H1 (cell line): Measurements from ENCODE around the gene NRN1. TPM values are rescaled to one million over a fixed set of nuclear protein-coding genes. Genes with fewer than 3 reads are reported as not detected.

Source experiments
- CTCF ChIA-PET: fragments of 300-600 bp; sonication (Branson Sonifier 250); formaldehyde crosslinking; loops from one replicate; lab custom pipeline; 2021; ENCODE audit not compliant: partially characterized antibody; lab: Charles Lee
- POLR2A ChIA-PET: fragments of 300-600 bp; sonication (Branson Sonifier 250); formaldehyde crosslinking; loops from one replicate; lab custom pipeline; 2021; ENCODE audit warnings: inconsistent platforms; ENCODE audit not compliant: partially characterized antibody; lab: Charles Lee
- DNase-seq, 2 experiments: peaks; one replicate each; pipeline versions ENCODE4 v3.0.0 to v3.0.0-alpha.2; 2010 to 2022; ENCODE audit warnings: low spot score in 2 of 2, low read depth in 1 of 2, mixed read lengths in 1 of 2
- FAIRE-seq: peaks from 2 replicates; lab custom pipeline; 2011; peaks lifted over from hg19 to GRCh38; lab: Jason Lieb, UNC
- H2AFZ ChIP-seq: 2 replicates; pipeline ENCODE4 v1.8.1; 2012; ENCODE audit warnings: low read length, inconsistent platforms
- H2AK5ac ChIP-seq: 2 replicates; pipeline ENCODE4 v1.6.1; 2013; ENCODE audit warnings: low read depth, low read length
- H2BK120ac ChIP-seq: replicated peaks from 2 replicates; pipeline ENCODE3; 2013; ENCODE audit warnings: low read depth, low read length, inconsistent platforms
- H2BK12ac ChIP-seq: 2 replicates; pipeline ENCODE4 v1.6.1; 2013; ENCODE audit warnings: low read depth, low read length
- H2BK15ac ChIP-seq: 2 replicates; pipeline ENCODE4 v1.6.1; 2013; ENCODE audit warnings: low read length
- H2BK20ac ChIP-seq: 2 replicates; pipeline ENCODE4 v1.6.1; 2013; ENCODE audit warnings: low read length
- H2BK5ac ChIP-seq: 2 replicates; pipeline ENCODE4 v1.6.1; 2013; ENCODE audit warnings: low read depth, low read length
- H3K14ac ChIP-seq: 2 replicates; pipeline ENCODE4 v1.6.1; 2013; ENCODE audit warnings: inconsistent platforms; ENCODE audit not compliant: insufficient read length
- H3K18ac ChIP-seq: 2 replicates; pipeline ENCODE4 v1.6.1; 2013; ENCODE audit warnings: low read length; ENCODE audit errors: extremely low read depth
- H3K23ac ChIP-seq: 2 replicates; pipeline ENCODE4 v1.6.1; 2013; ENCODE audit warnings: inconsistent platforms; ENCODE audit not compliant: insufficient read length
- H3K23me2 ChIP-seq: 2 replicates; pipeline ENCODE4 v1.6.1; 2013; ENCODE audit warnings: low read depth, low read length
- H3K27ac ChIP-seq: 2 replicates; pipeline ENCODE4 v1.6.1; 2011; ENCODE audit warnings: low read depth, low read length, inconsistent platforms
- H3K27me3 ChIP-seq, 4 experiments: replicated peaks in 1 of 4; 1 replicate in 1 of 4; 2 replicates in 3 of 4; pipeline versions ENCODE4 v1.6.1 to v1.8.1; 2011 to 2013; ENCODE audit warnings: low read length in 3 of 4, mild to moderate bottlenecking in 3 of 4, inconsistent platforms in 2 of 4, mixed read lengths in 2 of 4, moderate library complexity in 1 of 4; ENCODE audit not compliant: control insufficient read depth in 3 of 4, insufficient read depth in 3 of 4; ENCODE audit errors: extremely low read depth in 1 of 4
- H3K36me3 ChIP-seq, 4 experiments: 2 replicates each; pipeline versions ENCODE4 v1.6.1 to v1.8.1; 2011 to 2013; ENCODE audit warnings: mild to moderate bottlenecking in 4 of 4, low read length in 3 of 4, moderate library complexity in 2 of 4, control low read depth in 1 of 4, inconsistent platforms in 1 of 4; ENCODE audit not compliant: insufficient read depth in 4 of 4, control insufficient read depth in 2 of 4
- H3K4ac ChIP-seq: replicated peaks from 2 replicates; pipeline ENCODE3; 2013; ENCODE audit warnings: low read length, low read depth, mixed read lengths, inconsistent platforms; ENCODE audit not compliant: insufficient read length
- H3K4me1 ChIP-seq, 4 experiments: replicated peaks in 1 of 4; 1 replicate in 1 of 4; 2 replicates in 3 of 4; pipeline versions ENCODE4 v1.6.1 to v1.8.1; 2011 to 2013; ENCODE audit warnings: low read length in 3 of 4, inconsistent platforms in 2 of 4, mixed read lengths in 1 of 4; ENCODE audit not compliant: insufficient read depth in 4 of 4, control insufficient read depth in 3 of 4
- H3K4me2 ChIP-seq, 2 experiments: 2 replicates each; pipeline versions ENCODE4 v1.6.1 to v1.8.1; 2011 to 2013; ENCODE audit warnings: low read depth in 2 of 2, low read length in 2 of 2, control low read depth in 1 of 2, inconsistent platforms in 1 of 2, mild to moderate bottlenecking in 1 of 2; ENCODE audit not compliant: insufficient read depth in 1 of 2
- H3K4me3 ChIP-seq, 4 experiments: fragments of 200-600, 300-600 bp in 1 of 4; sonication (generic), shearing (Covaris generic), sonication (Bioruptor Twin) in 1 of 4; 2 replicates each; pipeline versions ENCODE4 v1.5.1 to v1.8.1; 2011 to 2016; ENCODE audit warnings: low read length in 4 of 4, low read depth in 3 of 4, control low read depth in 2 of 4, inconsistent platforms in 2 of 4, mild to moderate bottlenecking in 2 of 4, mixed read lengths in 1 of 4, moderate library complexity in 1 of 4; ENCODE audit not compliant: insufficient read depth in 2 of 4; ENCODE audit errors: extremely low read depth in 1 of 4
- H3K56ac ChIP-seq: replicated peaks from 2 replicates; pipeline ENCODE3; 2013; ENCODE audit warnings: low read depth, mild to moderate bottlenecking, mixed read lengths, low read length, inconsistent platforms; ENCODE audit not compliant: insufficient read length
- H3K79me1 ChIP-seq: 2 replicates; pipeline ENCODE4 v1.6.1; 2013; ENCODE audit warnings: low read depth, low read length, control low read depth
- H3K79me2 ChIP-seq, 2 experiments: 2 replicates each; pipeline versions ENCODE4 v1.6.1 to v1.8.1; 2012 to 2013; ENCODE audit warnings: low read length in 2 of 2, mild to moderate bottlenecking in 2 of 2, inconsistent platforms in 1 of 2; ENCODE audit not compliant: insufficient read depth in 2 of 2, control insufficient read depth in 1 of 2
- H3K9ac ChIP-seq, 4 experiments: replicated peaks in 1 of 4; 1 replicate in 1 of 4; 2 replicates in 3 of 4; pipeline versions ENCODE4 v1.6.1 to v1.8.1; 2011 to 2013; ENCODE audit warnings: low read depth in 3 of 4, low read length in 3 of 4, control low read depth in 2 of 4, mild to moderate bottlenecking in 2 of 4, moderate library complexity in 2 of 4, inconsistent platforms in 1 of 4; ENCODE audit errors: extremely low read depth in 1 of 4
- H3K9me3 ChIP-seq, 2 experiments: 2 replicates each; pipeline versions ENCODE4 v1.6.1 to v1.8.1; 2012 to 2013; ENCODE audit warnings: mild to moderate bottlenecking in 2 of 2, moderate library complexity in 2 of 2, control low read depth in 1 of 2, inconsistent platforms in 1 of 2, low read depth in 1 of 2, low read length in 1 of 2, mixed read lengths in 1 of 2; ENCODE audit not compliant: insufficient read depth in 2 of 2
- H4K20me1 ChIP-seq, 2 experiments: replicated peaks in 1 of 2; 2 replicates each; pipeline versions ENCODE3 to v1.8.1; 2011 to 2013; ENCODE audit warnings: inconsistent platforms in 2 of 2, low read length in 2 of 2, mild to moderate bottlenecking in 1 of 2; ENCODE audit not compliant: insufficient read depth in 2 of 2, control insufficient read depth in 1 of 2
- H4K5ac ChIP-seq: 2 replicates; pipeline ENCODE4 v1.6.1; 2013; ENCODE audit warnings: low read length, low read depth, mixed read lengths, inconsistent platforms; ENCODE audit not compliant: insufficient read length
- H4K8ac ChIP-seq: 2 replicates; pipeline ENCODE4 v1.8.0; 2013; ENCODE audit warnings: mild to moderate bottlenecking, moderate library complexity, low read length, inconsistent platforms; ENCODE audit not compliant: insufficient read depth; ENCODE audit errors: extremely low read depth
- H4K91ac ChIP-seq: replicated peaks from 2 replicates; pipeline ENCODE3; 2013; ENCODE audit warnings: low read length, mixed read lengths, inconsistent platforms; ENCODE audit not compliant: insufficient read length
- BRCA1 ChIP-seq: IDR thresholded peaks from 2 replicates; pipeline ENCODE4 v1.6.1; 2012; ENCODE audit warnings: low read depth, low read length, improper control_type of control experiment
- SP2 ChIP-seq: IDR thresholded peaks from 2 replicates; pipeline ENCODE4 v1.6.1; 2012; ENCODE audit warnings: mild to moderate bottlenecking, low read length, inconsistent platforms
- SUZ12 ChIP-seq: fragments of 200-600 bp; sonication (generic); IDR thresholded peaks from 2 replicates; pipeline ENCODE4 v1.6.1; 2012; ENCODE audit warnings: mild to moderate bottlenecking, inconsistent platforms, low read length, moderate library complexity, mixed read lengths
- TAF7 ChIP-seq: optimal IDR thresholded peaks from 2 replicates; pipeline ENCODE3; 2011; ENCODE audit warnings: low read depth, mild to moderate bottlenecking, inconsistent platforms, low read length, moderate library complexity, borderline replicate concordance
- WGBS, 2 experiments: shearing (Covaris generic) in 1 of 2; methylation state at CpG; one replicate each; pipeline versions ENCODE4 v1.1.6 to v1.1.7; 2013 to 2015; ENCODE audit warnings: low lambda C conversion rate in 2 of 2, mixed read lengths in 2 of 2, inconsistent platforms in 1 of 2, low coverage in 1 of 2, missing lambda C conversion rate in 1 of 2; ENCODE audit not compliant: insufficient replicate concordance in 2 of 2, insufficient coverage in 1 of 2, insufficient read length in 1 of 2; ENCODE audit errors: extremely low coverage in 1 of 2, missing lambda C conversion rate in 1 of 2; 5-methylcytosine and 5-hydroxymethylcytosine counted together
- polyA plus RNA-seq, 7 experiments: library from polyadenylated mRNA; depleted of rRNA in 3 of 7; stranded (reverse) in 5 of 7; unstranded in 2 of 7; fragments of >200 nt in 5 of 7; fragments of 200-250 nt in 2 of 7; gene quantifications; 1 replicate in 5 of 7; 2 replicates in 1 of 7; 4 replicates in 1 of 7; pipeline versions ENCODE4 v1.2.1 to v1.2.3, GENCODE V29; 2011 to 2013; ENCODE audit warnings: missing spikeins in 2 of 7, mixed read lengths in 2 of 7
- total RNA-seq: library from RNA; stranded (reverse); fragmentation: NEBNext Ultra II Directional; extraction: Animal tissue kit (Norgen Biotek cat#: 25700); gene quantifications from 2 replicates; pipeline ENCODE4 v1.2.1, GENCODE V29; 2021
- TF ChIP-seq, protein P1 (sequence below): IDR thresholded peaks from 2 replicates; pipeline ENCODE4 v1.6.1; 2012; ENCODE audit warnings: inconsistent platforms

Gene NRN1
- total and polyA plus RNA-seq, 2 of the 8 experiments (the other 6 are each of a cell fraction or from before 2014, with no cell fraction given), result 0.06 to 0.26 TPM

DNA sequence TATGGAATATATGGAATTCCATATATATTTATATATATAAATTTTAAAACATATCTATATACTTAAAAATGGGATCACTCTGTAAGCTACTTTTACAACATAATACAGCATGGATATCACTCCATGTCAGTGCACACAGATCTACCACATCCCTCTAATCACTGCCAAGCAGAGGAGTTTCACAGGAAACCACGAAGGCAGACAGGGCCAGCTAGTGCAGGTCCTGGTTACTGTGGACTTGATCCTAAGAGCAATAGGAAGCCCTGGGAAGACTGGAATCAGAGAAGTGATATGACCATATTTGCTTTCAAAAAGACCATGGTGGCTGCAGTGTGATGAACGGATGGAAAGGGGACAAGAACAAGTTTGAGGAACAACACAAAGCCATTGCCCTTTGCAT lies 40.0 kb upstream of the NRN1 start:
- H3K9ac ChIP-seq, result no peak overlapping the region
- H3K4me1 ChIP-seq, result no peaks in the 10 kb centered on the region
- no peak for TF ChIP-seq SUZ12
- TF ChIP-seq BRCA1, result no peak
- TF ChIP-seq SP2, result no peak
- no peak for TF ChIP-seq TAF7
- TF ChIP-seq, protein P1, sequence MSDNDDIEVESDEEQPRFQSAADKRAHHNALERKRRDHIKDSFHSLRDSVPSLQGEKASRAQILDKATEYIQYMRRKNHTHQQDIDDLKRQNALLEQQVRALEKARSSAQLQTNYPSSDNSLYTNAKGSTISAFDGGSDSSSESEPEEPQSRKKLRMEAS, result no peak
- TF ChIP-seq, all 59 proteins: peak for 0
- Histone ChIP-seq H2BK5ac (no peak overlapping the region), H2BK120ac (no peak overlapping the region), H2BK12ac (no peak overlapping the region), H4K5ac (no peak overlapping the region), H3K4ac (no peak overlapping the region), H3K9me3 (no peaks in the 10 kb centered on the region), H3K56ac (no peak overlapping the region), H2AFZ (no peak overlapping the region), H2BK20ac (no peak overlapping the region), H3K18ac (no peak overlapping the region), H3K14ac (no peak overlapping the region), H3K27me3 (no peaks in the 10 kb centered on the region), H3K23ac (no peak overlapping the region), H4K20me1 (no peaks in the 10 kb centered on the region), H3K79me1 (no peaks in the 10 kb centered on the region), H3K27ac (no peak overlapping the region), H3K23me2 (no peaks in the 10 kb centered on the region), H3K36me3 (no peaks in the 10 kb centered on the region), H3K4me3 (no peak overlapping the region), H3K4me2 (no peak overlapping the region), H2BK15ac (no peak overlapping the region), H3K79me2 (no peaks in the 10 kb centered on the region), H4K8ac (no peak overlapping the region), H2AK5ac (no peak overlapping the region), H4K91ac (no peak overlapping the region)
- POLR2A ChIA-PET, result interaction anchor here (0.5 kb wide), 1 partner anchor 80 kb away, joined by 3 read pairs; no protein-coding TSS in a partner anchor
- WGBS, 2 experiments, result 83% methylated on average over 2 of the region's 2 CpGs; no CpG with 5 or more reads in 1 of the 2 experiments
- no peak for FAIRE-seq
- CTCF ChIA-PET, result interaction anchor here (0.6 to 1.5 kb wide), 2 partner anchors 85 to 529 kb away, joined by 3 to 4 read pairs; no protein-coding TSS in a partner anchor
- DNase-seq, result no peak
